Small intestine (tissue), 7 donors: ENCODE data around the gene DGLUCY. TPM values are rescaled to one million over a fixed set of nuclear protein-coding genes. Genes with fewer than 3 reads are reported as not detected.

Experiments used
- DNase-seq, 2 donors: peaks; one replicate each; pipeline versions ENCODE4 v3.0.0 to v3.0.0-alpha.2; 2013
- FAIRE-seq: peaks from 2 replicates; lab custom pipeline; 2012; peaks lifted over from hg19 to GRCh38; lab: Jason Lieb, UNC
- H3K27ac ChIP-seq, 3 donors: one replicate each; pipeline ENCODE4 v1.5.1; 2013; ENCODE audit warnings: low read length in 2 of 3, mild to moderate bottlenecking in 2 of 3, control low read depth in 1 of 3, inconsistent platforms in 1 of 3, low read depth in 1 of 3, moderate library complexity in 1 of 3
- H3K27me3 ChIP-seq, 3 donors: one replicate each; pipeline ENCODE4 v1.6.1; 2013; ENCODE audit warnings: low read length in 3 of 3, inconsistent platforms in 1 of 3; ENCODE audit not compliant: control insufficient read depth in 3 of 3, insufficient read depth in 3 of 3
- H3K36me3 ChIP-seq, 3 donors: one replicate each; pipeline ENCODE4 v1.6.1; 2013; ENCODE audit warnings: low read length in 3 of 3, inconsistent platforms in 1 of 3, low read depth in 1 of 3, mild to moderate bottlenecking in 1 of 3, moderate library complexity in 1 of 3; ENCODE audit not compliant: control insufficient read depth in 3 of 3, insufficient read depth in 2 of 3
- H3K4me1 ChIP-seq, 3 donors: one replicate each; pipeline ENCODE4 v1.6.1; 2013; ENCODE audit warnings: low read length in 2 of 3, inconsistent platforms in 1 of 3, low read depth in 1 of 3, mild to moderate bottlenecking in 1 of 3, moderate library complexity in 1 of 3; ENCODE audit not compliant: control insufficient read depth in 3 of 3, insufficient read depth in 2 of 3
- H3K4me3 ChIP-seq, 3 donors: one replicate each; pipeline ENCODE4 v1.5.1; 2013; ENCODE audit warnings: low read length in 3 of 3, control low read depth in 1 of 3, inconsistent platforms in 1 of 3, low read depth in 1 of 3, mild to moderate bottlenecking in 1 of 3, moderate library complexity in 1 of 3
- H3K9me3 ChIP-seq, 2 donors: one replicate each; pipeline ENCODE4 v1.6.1; 2013; ENCODE audit warnings: low read depth in 1 of 2, low read length in 1 of 2; ENCODE audit not compliant: control insufficient read depth in 2 of 2, insufficient read depth in 1 of 2
- WGBS, 3 donors: extraction: QIAGEN DNeasy Blood & Tissue Kit; methylation state at CpG; one replicate each; pipeline ENCODE4 v1.1.7; 2013; 5-methylcytosine and 5-hydroxymethylcytosine counted together
- polyA plus RNA-seq, 4 donors: library from polyadenylated mRNA; stranded (reverse) in 3 of 4; unstranded in 1 of 4; fragments of 200-250 nt in 3 of 4; fragments of 120-200 nt in 1 of 4; gene quantifications; one replicate each; pipeline versions ENCODE4 v1.2.1 to v1.2.3, GENCODE V29; 2013
- donor health status: healthy with polysubstance abuse.
- donor health status: control.
- donor health status: control.
- donor health status: Bipolar disorder and iron deficiency.
- donor health status: healthy.

DGLUCY gene
- polyA plus RNA-seq, 4 donors, result 11.9 to 74.9 (median 30.2) TPM

DNA sequence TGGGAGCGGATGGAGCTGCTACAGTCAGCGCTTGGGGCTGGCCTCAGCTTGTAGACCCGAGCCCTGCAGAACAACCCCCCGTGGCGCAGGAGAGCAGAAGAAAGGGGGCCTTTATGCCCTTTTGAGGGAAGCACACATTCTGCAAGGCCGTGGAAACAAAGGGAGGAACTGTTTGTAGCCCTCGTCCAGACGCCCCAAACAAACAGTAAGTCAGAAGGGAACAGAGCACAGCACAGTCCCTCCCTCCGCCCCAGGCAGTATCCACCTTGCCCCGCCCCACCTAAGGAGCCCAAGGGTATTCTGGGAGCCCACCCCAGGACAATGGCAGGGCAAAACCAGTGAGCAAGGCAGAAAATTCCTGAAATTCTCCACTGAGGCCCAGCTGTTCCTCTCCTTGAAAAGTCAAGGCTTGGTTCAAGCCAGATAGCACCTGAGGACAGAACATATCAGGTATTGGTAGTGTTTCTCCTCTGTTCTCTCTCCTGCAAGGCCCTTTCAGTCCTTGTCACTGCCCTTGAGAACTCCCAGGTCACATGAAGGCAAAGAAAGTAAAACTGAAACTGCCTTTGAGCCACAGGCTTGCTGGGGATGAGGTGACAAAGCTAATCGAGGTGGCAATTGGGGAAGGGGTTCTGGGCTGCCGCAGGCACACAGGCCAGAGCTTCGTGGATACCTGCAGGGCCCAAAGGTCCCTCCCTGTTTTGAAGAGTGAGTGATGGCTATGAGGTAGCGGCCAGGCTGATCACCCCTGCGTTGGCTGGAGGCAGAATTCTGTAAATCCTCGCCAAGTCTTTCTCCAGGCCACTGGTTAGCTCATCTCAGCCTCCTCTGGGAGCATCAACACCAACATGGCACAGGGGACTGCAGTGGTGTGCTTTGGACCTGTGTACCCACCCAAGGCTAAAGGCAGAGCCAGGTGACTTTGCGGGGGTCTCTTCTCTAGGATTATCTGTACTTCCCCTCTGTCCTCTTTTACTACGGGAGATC is 499 bp downstream of the DGLUCY start:
- Histone ChIP-seq H3K36me3 (peaks cover 0 to 14% (median 3%) of the 10 kb centered on the region in 3 donors), H3K4me1 (peaks cover 0 to 34% (median 16%) of the 10 kb centered on the region in 3 donors), H3K9me3 (no peaks in the 10 kb centered on the region), H3K27ac (peak overlapping the region; percentile 95 to 99 (median 96)), H3K4me3 (peak overlapping the region; percentile 51 to 59 (median 54)), H3K27me3 (no peaks in the 10 kb centered on the region)
- DNase-seq, result peak; percentile 93 to 98
- no peak for FAIRE-seq
- whole genome bisulfite sequencing, 3 donors, result 0 to 2% (median 2%) methylated on average over 18 of the region's 18 CpGs

DNA sequence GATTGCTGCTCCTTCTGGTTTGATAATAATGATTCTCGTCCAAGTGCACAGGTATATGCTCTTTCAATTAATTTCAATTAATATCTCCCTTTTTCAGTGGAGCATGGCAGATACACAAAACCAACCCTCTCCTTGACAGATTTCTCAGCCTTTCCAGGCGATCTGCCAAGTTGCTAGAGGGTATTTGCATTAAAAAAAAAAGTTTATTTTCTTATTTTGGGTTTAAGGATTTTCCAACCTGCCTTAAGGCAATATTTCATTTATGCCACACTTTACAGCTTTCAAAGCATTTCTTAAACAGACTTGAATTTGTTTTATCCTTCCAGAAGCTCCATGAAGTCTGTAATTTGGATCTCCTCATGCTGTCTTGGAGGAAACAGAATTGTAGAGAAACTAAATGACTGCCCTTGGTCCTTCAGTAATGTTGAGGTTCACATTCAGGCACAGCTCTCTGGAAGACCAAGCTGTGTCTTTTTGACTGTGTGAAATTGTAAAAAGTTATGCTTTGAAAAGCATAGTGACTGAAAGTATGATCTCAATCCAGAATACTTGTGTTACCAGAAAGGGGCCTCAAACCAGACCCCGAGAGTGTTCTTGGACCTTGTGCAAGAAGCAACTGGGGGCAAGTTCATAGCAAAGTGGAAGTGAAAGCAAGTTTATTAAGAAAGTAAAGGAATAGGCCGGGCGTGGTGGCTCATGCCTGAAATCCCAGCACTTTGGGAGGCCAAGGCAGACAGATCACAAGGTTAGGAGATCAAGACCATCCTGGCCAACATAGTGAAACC is 2.3 kb downstream of the DGLUCY start:
- Histone ChIP-seq H3K27me3 (no peaks in the 10 kb centered on the region), H3K9me3 (no peaks in the 10 kb centered on the region), H3K36me3 (peaks cover 0 to 21% (median 3%) of the 10 kb centered on the region in 3 donors), H3K4me3 (peak overlapping the region in 2 of 3 donors; percentile 54 to 59), H3K4me1 (peaks cover 0 to 30% (median 19%) of the 10 kb centered on the region in 3 donors), H3K27ac (peak overlapping the region; percentile 95 to 99 (median 96))
- DNase-seq (peak; percentile 61 to 65), FAIRE-seq (no peak)
- 17 to 56% (median 22%) methylated on average over 5 of the region's 5 CpGs for WGBS, 3 donors

- no peak for DNase-seq
- no peak for FAIRE-seq
- peak overlapping the region; percentile 81 to 99 (median 95) for H3K27ac ChIP-seq
- H3K4me3 ChIP-seq, result no peak overlapping the region
- peaks cover 0 to 22% (median 3%) of the 10 kb centered on the region in 3 donors for H3K36me3 ChIP-seq
- 31 to 55% (median 35%) methylated on average over 7 of the region's 7 CpGs for WGBS, 3 donors
- peaks cover 0 to 30% (median 19%) of the 10 kb centered on the region in 3 donors for H3K4me1 ChIP-seq
- H3K27me3 ChIP-seq, result no peaks in the 10 kb centered on the region
- H3K9me3 ChIP-seq, result no peaks in the 10 kb centered on the region
Measured at GRCh38 chr14:91116913-91117588, 3.2 kb downstream of the DGLUCY start.

GRCh38 chr14:91117960-91118359 is 4.1 kb downstream of the DGLUCY start:
- WGBS, 3 donors, result 85 to 91% (median 88%) methylated on average over 5 of the region's 5 CpGs
- FAIRE-seq (no peak), DNase-seq (no peak)
- no peak overlapping the region for H3K27ac ChIP-seq
- no peak overlapping the region for H3K4me3 ChIP-seq
- peaks cover 0 to 30% (median 19%) of the 10 kb centered on the region in 3 donors for H3K4me1 ChIP-seq
- no peaks in the 10 kb centered on the region for H3K9me3 ChIP-seq
- H3K27me3 ChIP-seq, result no peaks in the 10 kb centered on the region
- H3K36me3 ChIP-seq, result peaks cover 0 to 29% (median 3%) of the 10 kb centered on the region in 3 donors

- Histone ChIP-seq H3K4me1 (peaks cover 0 to 26% (median 15%) of the 10 kb centered on the region in 3 donors), H3K27me3 (no peaks in the 10 kb centered on the region), H3K4me3 (no peak overlapping the region), H3K27ac (no peak overlapping the region), H3K9me3 (no peaks in the 10 kb centered on the region), H3K36me3 (peaks cover 0 to 36% (median 3%) of the 10 kb centered on the region in 3 donors)
- no peak for FAIRE-seq
- WGBS, 3 donors, result 94 to 97% (median 96%) methylated on average over 2 of the region's 2 CpGs
- no peak for DNase-seq
Measured at GRCh38 chr14:91118511-91119068, 4.7 kb downstream of the DGLUCY start.

- Histone ChIP-seq H3K36me3 (peaks cover 0 to 42% (median 3%) of the 10 kb centered on the region in 3 donors), H3K4me3 (no peak overlapping the region), H3K4me1 (peaks cover 0 to 19% (median 15%) of the 10 kb centered on the region in 3 donors), H3K27ac (peak overlapping the region in 2 of 3 donors; percentile 0 to 44), H3K9me3 (no peaks in the 10 kb centered on the region), H3K27me3 (no peaks in the 10 kb centered on the region)
- 44 to 62% (median 57%) methylated on average over 8 of the region's 8 CpGs for WGBS, 3 donors
- DNase-seq, result no peak
- FAIRE-seq, result no peak
Measured at GRCh38 chr14:91119556-91120311, 5.9 kb downstream of the DGLUCY start.

- FAIRE-seq, result no peak
- H3K36me3 ChIP-seq, result peaks cover 0 to 64% (median 3%) of the 10 kb centered on the region in 3 donors
- DNase-seq, result no peak
- peaks cover 0 to 11% (median 8%) of the 10 kb centered on the region in 3 donors for H3K4me1 ChIP-seq
- WGBS, 3 donors, result 88 to 96% (median 89%) methylated on average over 8 of the region's 8 CpGs
- H3K4me3 ChIP-seq, result no peak overlapping the region
- H3K27me3 ChIP-seq, result no peaks in the 10 kb centered on the region
- peaks cover 0 to 6% of the 10 kb centered on the region in 2 donors for H3K9me3 ChIP-seq
- no peak overlapping the region for H3K27ac ChIP-seq
Measured at GRCh38 chr14:91123201-91123600, 9.3 kb downstream of the DGLUCY start.
